Astrocyte (in vitro differentiated cells and primary cell): Measurements from ENCODE around the gene C1GALT1. TPM values are rescaled to one million over a fixed set of nuclear protein-coding genes. Genes with fewer than 3 reads are reported as not detected.
A peak's percentile ranks its signal among the peaks of the same experiment; 100 is the strongest.

ENCODE experiments used
- DNase-seq: peaks from one replicate; pipeline ENCODE4 v3.0.0-alpha.2; 2010; ENCODE audit warnings: low read depth
- FAIRE-seq: peaks from 2 replicates; lab custom pipeline; 2011; peaks lifted over from hg19 to GRCh38; lab: Jason Lieb, UNC
- H2AFZ ChIP-seq: 2 replicates; pipeline ENCODE4 v1.6.0; 2012; ENCODE audit warnings: low read depth, low read length, inconsistent platforms
- H3K27ac ChIP-seq: 2 replicates; pipeline ENCODE4 v1.5.1; 2011; ENCODE audit warnings: low read depth, low read length, inconsistent platforms
- H3K27me3 ChIP-seq: 2 replicates; pipeline ENCODE4 v1.6.0; 2011; ENCODE audit warnings: low read length, inconsistent platforms; ENCODE audit not compliant: insufficient read depth
- H3K36me3 ChIP-seq: 2 replicates; pipeline ENCODE4 v1.5.1; 2011; ENCODE audit warnings: low read length, inconsistent platforms; ENCODE audit not compliant: insufficient read depth
- H3K4me1 ChIP-seq: 2 replicates; pipeline ENCODE4 v1.5.1; 2011; ENCODE audit warnings: low read length, inconsistent platforms; ENCODE audit not compliant: insufficient read depth
- H3K4me2 ChIP-seq: 2 replicates; pipeline ENCODE4 v1.6.0; 2012; ENCODE audit warnings: low read length, inconsistent platforms
- H3K4me3 ChIP-seq: 2 replicates; pipeline ENCODE4 v1.5.1; 2011; ENCODE audit warnings: low read depth, mild to moderate bottlenecking, low read length, inconsistent platforms; ENCODE audit not compliant: insufficient read depth
- H3K79me2 ChIP-seq: 2 replicates; pipeline ENCODE4 v1.6.0; 2012; ENCODE audit warnings: mild to moderate bottlenecking, low read length, inconsistent platforms; ENCODE audit not compliant: insufficient read depth
- H3K9ac ChIP-seq: 2 replicates; pipeline ENCODE4 v1.6.0; 2012; ENCODE audit warnings: mild to moderate bottlenecking, low read length, inconsistent platforms
- H3K9me3 ChIP-seq: 2 replicates; pipeline ENCODE4 v1.5.1; 2012; ENCODE audit warnings: low read depth, mild to moderate bottlenecking, low read length, inconsistent platforms; ENCODE audit not compliant: insufficient read depth
- H4K20me1 ChIP-seq: 2 replicates; pipeline ENCODE4 v1.6.0; 2012; ENCODE audit warnings: low read length, inconsistent platforms; ENCODE audit not compliant: insufficient read depth
- H3K27ac Mint-ChIP-seq: one replicate; pipeline ENCODE4 v1.8.0; 2021; ENCODE audit warnings: mild to moderate bottlenecking, mixed read lengths; ENCODE audit not compliant: unreplicated experiment
- H3K27me3 Mint-ChIP-seq: one replicate; pipeline ENCODE4 v1.8.0; 2021; ENCODE audit warnings: low read depth, mixed read lengths; ENCODE audit not compliant: unreplicated experiment
- H3K36me3 Mint-ChIP-seq: one replicate; pipeline ENCODE4 v1.8.0; 2021; ENCODE audit warnings: low read depth, mixed read lengths; ENCODE audit not compliant: unreplicated experiment
- H3K4me1 Mint-ChIP-seq: one replicate; pipeline ENCODE4 v1.8.0; 2021; ENCODE audit warnings: low read depth, mixed read lengths; ENCODE audit not compliant: unreplicated experiment
- H3K4me3 Mint-ChIP-seq: one replicate; pipeline ENCODE4 v1.8.0; 2021; ENCODE audit warnings: mild to moderate bottlenecking, moderate library complexity, mixed read lengths; ENCODE audit not compliant: unreplicated experiment
- H3K9me3 Mint-ChIP-seq: one replicate; pipeline ENCODE4 v1.8.0; 2021; ENCODE audit warnings: mild to moderate bottlenecking, mixed read lengths; ENCODE audit not compliant: unreplicated experiment
- CTCF ChIP-seq: IDR thresholded peaks from 2 replicates; pipeline ENCODE4 v1.5.1; 2011; ENCODE audit warnings: low read depth, mild to moderate bottlenecking, inconsistent platforms, low read length, moderate library complexity; ENCODE audit not compliant: insufficient read depth
- EZH2 ChIP-seq: IDR thresholded peaks from 2 replicates; pipeline ENCODE4 v1.6.1; 2012; ENCODE audit warnings: mild to moderate bottlenecking, low read length, inconsistent platforms; ENCODE audit not compliant: insufficient read depth
- total RNA-seq: library from RNA; stranded (reverse); gene quantifications from 2 replicates; pipeline ENCODE4 v1.2.1, GENCODE V29; 2021

The C1GALT1 gene
- total RNA-seq, 1 donor from 2014 or later, result 40.0 TPM

DNA sequence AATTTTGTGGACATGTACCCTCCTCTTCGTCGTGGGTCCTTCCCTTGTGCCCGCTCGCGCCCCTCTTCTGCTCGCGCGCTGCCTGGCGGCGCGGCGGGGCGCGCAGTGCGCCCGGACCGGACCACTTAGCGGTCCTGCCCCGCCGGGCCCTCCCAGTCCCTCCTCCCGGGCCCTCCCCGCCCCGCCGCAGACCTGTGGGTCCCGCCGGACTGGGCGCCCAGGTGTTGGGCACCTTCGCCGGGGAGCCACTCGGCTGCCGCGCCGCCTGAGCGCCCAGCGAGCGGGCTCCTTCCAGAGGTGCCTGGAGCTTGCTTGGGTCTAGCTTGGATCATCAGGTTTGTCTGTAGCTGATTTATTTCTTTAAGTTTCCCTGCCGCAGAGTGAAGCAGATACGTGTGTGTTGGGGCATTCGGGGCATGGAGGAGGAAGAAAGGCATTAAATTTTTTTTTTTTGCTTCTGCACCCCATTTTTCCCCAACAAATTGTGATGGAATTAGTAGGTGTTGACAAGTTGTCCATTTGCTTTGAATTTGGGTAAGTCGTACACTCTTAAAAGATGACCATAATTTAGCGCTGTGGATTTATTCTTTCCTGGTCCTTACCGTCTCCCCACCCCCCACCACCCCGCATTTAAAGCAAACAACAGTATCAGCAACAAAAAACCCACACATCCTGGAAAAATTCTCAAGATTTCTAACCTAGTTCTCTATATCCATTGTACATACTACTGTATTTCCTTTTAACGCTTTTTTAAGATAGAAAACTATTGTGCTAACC lies 905 bp downstream of the C1GALT1 start:
- Histone ChIP-seq H3K4me1 (peaks cover 8% of the 10 kb centered on the region), H3K27me3 (no peaks in the 10 kb centered on the region), H3K27ac (peak overlapping the region; percentile 88), H3K4me2 (peak overlapping the region; percentile 92), H3K4me3 (peak overlapping the region; percentile 95), H4K20me1 (peaks cover 5% of the 10 kb centered on the region), H3K36me3 (no peaks in the 10 kb centered on the region), H2AFZ (peak overlapping the region; percentile 82), H3K79me2 (peaks cover 56% of the 10 kb centered on the region), H3K9me3 (no peaks in the 10 kb centered on the region), H3K9ac (peak overlapping the region; percentile 91)
- Mint-ChIP-seq H3K9me3 (no peaks in the 10 kb centered on the region), H3K4me3 (peak overlapping the region; percentile 96), H3K27ac (peak overlapping the region; percentile 95), H3K36me3 (no peaks in the 10 kb centered on the region), H3K27me3 (no peaks in the 10 kb centered on the region), H3K4me1 (peaks cover 14% of the 10 kb centered on the region)
- FAIRE-seq (no peak), DNase-seq (no peak)
- TF ChIP-seq CTCF, result no peak
- no peak for TF ChIP-seq EZH2

- no peaks in the 10 kb centered on the region for H3K9me3 ChIP-seq
- Mint-ChIP-seq H3K27me3 (no peaks in the 10 kb centered on the region), H3K9me3 (no peaks in the 10 kb centered on the region), H3K27ac (peak overlapping the region; percentile 95), H3K36me3 (no peaks in the 10 kb centered on the region), H3K4me1 (peaks cover 14% of the 10 kb centered on the region), H3K4me3 (peak overlapping the region; percentile 96)
- H3K9ac ChIP-seq, result peak overlapping the region; percentile 91
- peak overlapping the region; percentile 92 for H3K4me2 ChIP-seq
- peak overlapping the region; percentile 88 for H3K27ac ChIP-seq
- H3K4me3 ChIP-seq, result peak overlapping the region; percentile 95
- no peaks in the 10 kb centered on the region for H3K36me3 ChIP-seq
- DNase-seq (peak; percentile 37), FAIRE-seq (no peak)
- TF ChIP-seq CTCF (no peak), EZH2 (no peak)
- peaks cover 63% of the 10 kb centered on the region for H3K79me2 ChIP-seq
- H3K27me3 ChIP-seq, result no peaks in the 10 kb centered on the region
- H2AFZ ChIP-seq, result no peak overlapping the region
- H4K20me1 ChIP-seq, result peaks cover 5% of the 10 kb centered on the region
- peaks cover 8% of the 10 kb centered on the region for H3K4me1 ChIP-seq
Measured at GRCh38 chr7:7183838-7184463, 1.6 kb downstream of the C1GALT1 start.
